Measurements from ENCODE around the gene FGFR4.

Gene FGFR4

DNA sequence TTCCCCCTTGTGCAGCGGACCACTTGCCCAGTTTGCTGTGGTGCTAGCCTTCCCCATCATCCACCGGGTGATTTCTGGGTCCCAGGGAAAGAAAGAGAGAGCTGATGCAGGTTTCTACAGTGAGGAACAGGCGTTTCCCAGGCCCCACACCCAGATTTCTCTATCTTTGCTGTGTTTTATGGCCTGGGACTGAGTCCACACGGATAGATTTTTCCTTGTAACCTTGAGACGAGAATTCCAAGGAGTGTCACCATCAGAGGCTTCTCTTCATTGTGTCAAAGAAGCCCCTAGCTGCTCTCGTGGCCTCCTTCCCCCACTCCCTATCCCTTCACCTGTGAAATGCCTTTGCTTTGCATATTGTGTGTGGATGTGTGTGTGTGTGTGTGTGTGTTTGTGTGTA lies 21.2 kb upstream of the FGFR4 start:
- WGBS: 80% methylated on average over 6 of the region's 6 CpGs
- no peak overlapping the region for H3K9ac ChIP-seq (ENCODE audit: low read depth, low read length)
- H3K27ac ChIP-seq (ENCODE audit: low read depth, low read length): no peak overlapping the region

GRCh38 chr5:177066224-177066623 lies 20.5 kb upstream of the FGFR4 start:
- Histone ChIP-seq H3K27ac (ENCODE audit: low read depth, low read length) (no peak overlapping the region), H3K9me3 (ENCODE audit: insufficient read depth, low read depth, low read length) (no peaks in the 10 kb centered on the region)

More for the DNA sequence above, 21.2 kb upstream of the FGFR4 start:
- peaks cover 29% of the 10 kb centered on the region for H3K36me3 ChIP-seq (ENCODE audit: insufficient read depth, low read length)
- H3K9me3 ChIP-seq (ENCODE audit: insufficient read depth, low read depth, low read length): no peaks in the 10 kb centered on the region
- H3K4me1 ChIP-seq (ENCODE audit: insufficient read depth, low read length): no peaks in the 10 kb centered on the region
- H3K27me3 ChIP-seq (ENCODE audit: insufficient read depth, low read length): no peaks in the 10 kb centered on the region
- no peak overlapping the region for H3K4me3 ChIP-seq (ENCODE audit: low read length)

DNA sequence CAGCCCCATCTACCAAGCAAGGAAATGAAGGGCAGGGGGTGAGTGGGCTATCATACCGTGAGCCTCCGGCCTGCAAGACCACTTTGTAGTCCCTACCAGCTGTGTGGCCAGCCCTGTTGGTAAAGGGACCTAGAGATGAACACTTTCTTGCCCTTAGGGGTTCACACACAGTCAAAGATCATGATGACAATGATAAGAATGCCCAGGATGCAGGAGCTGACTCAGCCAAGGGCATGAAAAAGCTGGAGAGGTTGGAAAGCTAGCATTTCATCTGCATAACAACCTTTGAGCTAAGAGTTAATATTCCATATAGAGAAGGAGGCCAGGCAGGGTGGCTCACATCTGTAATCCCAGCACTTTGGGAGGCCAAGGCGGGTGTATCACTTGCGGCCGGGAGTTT lies 19.2 kb upstream of the FGFR4 start:
- WGBS: 87% methylated on average over 5 of the region's 5 CpGs
- Histone ChIP-seq H3K27ac (ENCODE audit: low read depth, low read length) (no peak overlapping the region), H3K4me1 (ENCODE audit: insufficient read depth, low read length) (no peaks in the 10 kb centered on the region), H3K27me3 (ENCODE audit: insufficient read depth, low read length) (no peaks in the 10 kb centered on the region), H3K36me3 (ENCODE audit: insufficient read depth, low read length) (peaks cover 22% of the 10 kb centered on the region), H3K9ac (ENCODE audit: low read depth, low read length) (no peak overlapping the region), H3K4me3 (ENCODE audit: low read length) (no peak overlapping the region), H3K9me3 (ENCODE audit: insufficient read depth, low read depth, low read length) (no peaks in the 10 kb centered on the region)

More at GRCh38 chr5:177066224-177066623, 20.5 kb upstream of the FGFR4 start:
- Histone ChIP-seq H3K4me1 (ENCODE audit: insufficient read depth, low read length) (no peaks in the 10 kb centered on the region), H3K4me3 (ENCODE audit: low read length) (no peak overlapping the region), H3K27me3 (ENCODE audit: insufficient read depth, low read length) (no peaks in the 10 kb centered on the region), H3K36me3 (ENCODE audit: insufficient read depth, low read length) (peaks cover 29% of the 10 kb centered on the region), H3K9ac (ENCODE audit: low read depth, low read length) (no peak overlapping the region)
- WGBS: 92% methylated on average over 2 of the region's 2 CpGs

DNA sequence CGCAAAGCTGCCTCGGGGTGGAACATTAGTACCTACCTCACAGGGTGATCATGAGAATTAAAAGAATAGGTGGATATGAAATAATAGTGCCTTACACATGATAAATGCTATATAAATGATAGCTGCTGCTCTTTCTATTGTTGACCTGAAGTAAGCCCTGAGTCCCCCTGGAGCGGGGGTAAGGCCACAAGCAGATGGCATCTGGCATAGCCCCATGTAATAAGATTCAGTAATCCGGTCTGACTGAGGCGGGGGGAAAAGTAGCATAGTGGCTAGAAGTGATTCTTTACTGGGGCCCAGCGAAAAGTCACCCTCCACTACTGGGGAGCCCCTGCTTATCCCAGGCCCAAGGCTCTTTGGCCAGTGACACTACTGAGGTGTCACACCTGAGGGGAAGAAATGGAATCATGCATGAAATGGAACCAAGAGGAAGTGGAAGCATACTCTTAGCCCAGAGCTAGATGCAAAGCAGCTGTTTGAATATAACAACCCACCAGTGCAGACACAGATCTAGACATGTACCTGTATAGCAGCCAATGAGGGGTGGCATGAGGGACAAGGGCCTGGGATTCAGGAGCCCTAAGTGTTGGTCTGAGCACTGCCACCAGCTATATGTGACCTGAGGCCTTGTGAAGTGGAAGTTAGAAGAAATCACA lies 16.1 kb upstream of the FGFR4 start:
- Histone ChIP-seq H3K9me3 (ENCODE audit: insufficient read depth, low read depth, low read length) (no peaks in the 10 kb centered on the region), H3K9ac (ENCODE audit: low read depth, low read length) (no peak overlapping the region), H3K4me1 (ENCODE audit: insufficient read depth, low read length) (no peaks in the 10 kb centered on the region), H3K36me3 (ENCODE audit: insufficient read depth, low read length) (peaks cover 7% of the 10 kb centered on the region; the same call in 1 of the 2 replicates), H3K27me3 (ENCODE audit: insufficient read depth, low read length) (no peaks in the 10 kb centered on the region), H3K27ac (ENCODE audit: low read depth, low read length) (no peak overlapping the region), H3K4me3 (ENCODE audit: low read length) (no peak overlapping the region)
- WGBS: 94% methylated on average over 6 of the region's 6 CpGs

GRCh38 chr5:177071666-177072385 lies 14.9 kb upstream of the FGFR4 start:
- Histone ChIP-seq H3K27me3 (ENCODE audit: insufficient read depth, low read length) (no peaks in the 10 kb centered on the region), H3K36me3 (ENCODE audit: insufficient read depth, low read length) (no peaks in the 10 kb centered on the region), H3K27ac (ENCODE audit: low read depth, low read length) (no peak overlapping the region), H3K9ac (ENCODE audit: low read depth, low read length) (no peak overlapping the region), H3K4me3 (ENCODE audit: low read length) (no peak overlapping the region), H3K9me3 (ENCODE audit: insufficient read depth, low read depth, low read length) (no peaks in the 10 kb centered on the region), H3K4me1 (ENCODE audit: insufficient read depth, low read length) (no peaks in the 10 kb centered on the region)
- WGBS: 37% methylated on average over 5 of the region's 6 CpGs

- WGBS: 99% methylated on average over 2 of the region's 2 CpGs
- Histone ChIP-seq H3K4me3 (ENCODE audit: low read length) (no peak overlapping the region), H3K27ac (ENCODE audit: low read depth, low read length) (no peak overlapping the region), H3K27me3 (ENCODE audit: insufficient read depth, low read length) (no peaks in the 10 kb centered on the region), H3K36me3 (ENCODE audit: insufficient read depth, low read length) (no peaks in the 10 kb centered on the region), H3K9me3 (ENCODE audit: insufficient read depth, low read depth, low read length) (no peaks in the 10 kb centered on the region), H3K9ac (ENCODE audit: low read depth, low read length) (no peak overlapping the region), H3K4me1 (ENCODE audit: insufficient read depth, low read length) (no peaks in the 10 kb centered on the region)
These were observed 9.4 kb upstream of the FGFR4 start for GRCh38 chr5:177077335-177077734.

DNA sequence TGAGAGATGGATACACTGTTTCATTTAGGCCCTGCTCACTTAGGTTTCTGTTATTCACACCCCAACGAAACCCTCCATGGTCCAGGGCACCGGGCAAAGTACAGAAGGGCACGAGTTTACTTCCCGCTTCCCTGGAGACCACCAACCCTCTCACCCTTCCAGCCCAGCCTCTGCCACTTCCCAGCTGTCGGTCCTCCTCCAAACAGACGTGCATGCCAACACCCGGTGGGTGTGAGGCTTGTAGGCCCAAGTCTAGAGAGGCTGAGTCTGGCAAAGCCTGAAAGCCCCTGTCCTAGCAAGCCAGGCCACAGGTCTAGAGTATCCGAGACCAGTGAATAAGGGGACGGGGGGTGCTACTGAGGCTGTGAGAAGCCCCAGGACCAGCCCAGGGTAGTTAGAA lies 7.1 kb upstream of the FGFR4 start:
- no peaks in the 10 kb centered on the region for H3K9me3 ChIP-seq (ENCODE audit: insufficient read depth, low read depth, low read length)
- no peak overlapping the region for H3K27ac ChIP-seq (ENCODE audit: low read depth, low read length)
- H3K36me3 ChIP-seq (ENCODE audit: insufficient read depth, low read length): no peaks in the 10 kb centered on the region
- no peak overlapping the region for H3K9ac ChIP-seq (ENCODE audit: low read depth, low read length)
- 95% methylated on average over 9 of the region's 9 CpGs for WGBS
- no peaks in the 10 kb centered on the region for H3K27me3 ChIP-seq (ENCODE audit: insufficient read depth, low read length)
- H3K4me1 ChIP-seq (ENCODE audit: insufficient read depth, low read length): no peaks in the 10 kb centered on the region
- H3K4me3 ChIP-seq (ENCODE audit: low read length): no peak overlapping the region

DNA sequence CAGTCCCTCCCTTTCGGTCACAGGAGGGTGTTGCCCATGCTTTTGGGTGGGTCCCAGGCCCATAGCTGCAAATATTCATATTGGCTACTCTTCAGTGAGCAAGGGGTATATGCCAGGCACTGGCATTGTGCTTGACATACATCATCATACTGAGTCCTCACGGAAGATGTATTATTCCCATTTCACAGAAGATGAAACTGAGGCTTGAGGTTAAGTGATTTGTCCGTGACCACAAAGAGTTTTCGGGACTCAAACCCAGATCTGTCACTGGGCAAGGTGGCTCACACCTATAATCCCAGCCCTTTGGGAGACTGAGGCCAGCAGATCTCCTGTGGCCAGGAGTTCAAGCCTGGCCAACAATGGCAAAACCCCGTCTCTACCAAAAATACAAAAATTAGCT lies 6.5 kb upstream of the FGFR4 start:
- WGBS: 93% methylated on average over 5 of the region's 5 CpGs
- H3K36me3 ChIP-seq (ENCODE audit: insufficient read depth, low read length): no peaks in the 10 kb centered on the region
- H3K9me3 ChIP-seq (ENCODE audit: insufficient read depth, low read depth, low read length): no peaks in the 10 kb centered on the region
- H3K4me3 ChIP-seq (ENCODE audit: low read length): no peak overlapping the region
- H3K4me1 ChIP-seq (ENCODE audit: insufficient read depth, low read length): no peaks in the 10 kb centered on the region
- no peaks in the 10 kb centered on the region for H3K27me3 ChIP-seq (ENCODE audit: insufficient read depth, low read length)
- no peak overlapping the region for H3K9ac ChIP-seq (ENCODE audit: low read depth, low read length)
- H3K27ac ChIP-seq (ENCODE audit: low read depth, low read length): no peak overlapping the region

DNA sequence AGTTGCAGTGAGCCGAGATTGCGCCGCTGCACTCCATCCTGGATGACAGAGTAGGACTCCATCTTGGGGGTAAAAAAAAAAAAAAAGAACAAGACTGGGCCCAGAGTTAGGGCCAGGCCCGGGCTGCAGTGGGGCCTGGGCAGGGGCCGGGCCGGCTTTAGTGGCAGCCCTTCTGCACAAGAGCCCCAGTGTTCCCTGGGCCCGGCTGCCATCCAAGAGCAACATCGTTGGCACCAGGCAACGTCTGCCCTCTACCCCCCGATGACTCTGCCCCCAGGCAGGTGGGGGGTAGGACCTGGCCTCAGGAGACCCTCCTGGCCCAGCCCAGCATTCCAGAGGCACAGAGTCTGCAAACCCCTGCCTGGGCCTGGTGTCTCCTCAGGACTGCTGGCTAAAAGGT lies 4.9 kb upstream of the FGFR4 start:
- 92% methylated on average over 10 of the region's 10 CpGs for WGBS
- H3K4me1 ChIP-seq (ENCODE audit: insufficient read depth, low read length): peaks cover 6% of the 10 kb centered on the region
- H3K4me3 ChIP-seq (ENCODE audit: low read length): no peak overlapping the region
- no peak overlapping the region for H3K9ac ChIP-seq (ENCODE audit: low read depth, low read length)
- no peaks in the 10 kb centered on the region for H3K27me3 ChIP-seq (ENCODE audit: insufficient read depth, low read length)
- H3K36me3 ChIP-seq (ENCODE audit: insufficient read depth, low read length): no peaks in the 10 kb centered on the region
- H3K9me3 ChIP-seq (ENCODE audit: insufficient read depth, low read depth, low read length): no peaks in the 10 kb centered on the region
- no peak overlapping the region for H3K27ac ChIP-seq (ENCODE audit: low read depth, low read length)

DNA sequence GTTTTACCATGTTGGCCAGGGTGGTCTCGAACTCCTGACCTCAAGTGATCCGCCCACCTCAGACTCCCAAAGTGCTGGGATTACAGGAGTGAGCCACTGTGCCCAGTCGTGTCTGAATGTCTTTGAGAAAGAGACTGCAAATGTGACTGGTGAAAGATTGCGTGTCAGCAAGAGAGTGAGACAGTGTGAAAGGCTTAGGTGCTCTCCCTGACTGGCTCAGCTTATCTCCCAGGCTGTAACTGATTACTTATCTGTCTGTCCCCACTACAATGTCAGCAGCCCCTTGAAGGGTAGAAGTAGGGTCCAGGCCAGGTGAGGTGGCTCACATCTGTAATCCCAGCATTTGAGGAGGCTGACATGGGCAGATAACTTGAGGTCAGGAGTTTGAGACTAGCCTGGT lies 3.4 kb upstream of the FGFR4 start:
- Histone ChIP-seq H3K9ac (ENCODE audit: low read depth, low read length) (no peak overlapping the region), H3K27ac (ENCODE audit: low read depth, low read length) (no peak overlapping the region), H3K4me1 (ENCODE audit: insufficient read depth, low read length) (peaks cover 6% of the 10 kb centered on the region), H3K27me3 (ENCODE audit: insufficient read depth, low read length) (no peaks in the 10 kb centered on the region), H3K4me3 (ENCODE audit: low read length) (no peak overlapping the region), H3K36me3 (ENCODE audit: insufficient read depth, low read length) (no peaks in the 10 kb centered on the region), H3K9me3 (ENCODE audit: insufficient read depth, low read depth, low read length) (no peaks in the 10 kb centered on the region)
- WGBS: 81% methylated on average over 4 of the region's 4 CpGs

DNA sequence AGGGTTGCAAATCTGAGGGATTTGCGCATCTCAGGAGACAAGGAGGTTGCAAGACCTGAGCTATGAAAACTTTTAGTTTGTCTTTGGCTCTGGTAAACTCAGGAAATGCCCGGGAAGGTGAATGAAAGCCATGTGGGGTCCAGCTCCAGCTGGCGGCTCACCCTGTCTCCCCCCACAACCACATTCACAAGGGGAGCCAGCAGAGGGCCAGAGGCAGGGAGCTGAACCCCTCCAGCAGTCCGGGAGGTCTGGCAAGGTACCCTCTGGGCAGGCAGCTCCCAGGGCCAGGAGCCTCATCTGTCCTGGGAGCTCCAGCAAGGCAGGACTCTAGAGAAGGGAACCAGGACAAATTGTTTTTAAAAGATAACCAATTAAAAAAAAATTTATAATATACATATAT lies 2.5 kb upstream of the FGFR4 start:
- Histone ChIP-seq H3K9me3 (ENCODE audit: insufficient read depth, low read depth, low read length) (no peaks in the 10 kb centered on the region), H3K27ac (ENCODE audit: low read depth, low read length) (no peak overlapping the region), H3K27me3 (ENCODE audit: insufficient read depth, low read length) (no peaks in the 10 kb centered on the region), H3K36me3 (ENCODE audit: insufficient read depth, low read length) (no peaks in the 10 kb centered on the region), H3K4me3 (ENCODE audit: low read length) (no peak overlapping the region), H3K4me1 (ENCODE audit: insufficient read depth, low read length) (peaks cover 6% of the 10 kb centered on the region), H3K9ac (ENCODE audit: low read depth, low read length) (no peak overlapping the region)
- 79% methylated on average over 4 of the region's 4 CpGs for WGBS
